Kidney (tissue), 14 donors: ENCODE results near the gene C20orf202. TPM values are rescaled to one million over a fixed set of nuclear protein-coding genes. Genes with fewer than 3 reads are reported as not detected.

Experiments used
- DNase-seq, 5 donors: peaks; one replicate each; pipeline ENCODE4 v3.0.0-alpha.2; 2013 to 2020
- FAIRE-seq: peaks from 2 replicates; lab custom pipeline; 2012; peaks lifted over from hg19 to GRCh38; lab: Jason Lieb, UNC
- H3K27ac ChIP-seq, 2 donors: one replicate each; pipeline ENCODE4 v1.7.0; 2013; ENCODE audit warnings: low read depth in 2 of 2, low read length in 2 of 2, inconsistent platforms in 1 of 2
- H3K27me3 ChIP-seq: one replicate; pipeline ENCODE4 v1.7.1; 2013; ENCODE audit warnings: low read length, inconsistent platforms; ENCODE audit not compliant: control insufficient read depth, insufficient read depth
- H3K36me3 ChIP-seq, 3 donors: one replicate each; pipeline versions ENCODE4 v1.7.0 to v1.7.1; 2013; ENCODE audit warnings: low read length in 3 of 3, control low read depth in 1 of 3, inconsistent platforms in 1 of 3; ENCODE audit not compliant: insufficient read depth in 3 of 3, control insufficient read depth in 2 of 3
- H3K4me1 ChIP-seq, 3 donors: one replicate each; pipeline versions ENCODE4 v1.7.0 to v1.7.1; 2013; ENCODE audit warnings: low read length in 3 of 3, inconsistent platforms in 1 of 3, low read depth in 1 of 3; ENCODE audit not compliant: control insufficient read depth in 2 of 3, insufficient read depth in 2 of 3
- H3K4me3 ChIP-seq, 3 donors: one replicate each; pipeline versions ENCODE4 v1.7.0 to v1.8.1; 2013; ENCODE audit warnings: low read length in 3 of 3, control low read depth in 1 of 3, inconsistent platforms in 1 of 3
- H3K9ac ChIP-seq, 3 donors: one replicate each; pipeline versions ENCODE4 v1.7.0 to v1.7.1; 2013; ENCODE audit warnings: low read length in 3 of 3, control low read depth in 1 of 3, inconsistent platforms in 1 of 3
- H3K9me3 ChIP-seq, 3 donors: one replicate each; pipeline versions ENCODE4 v1.7.0 to v1.7.1; 2013; ENCODE audit warnings: low read length in 3 of 3, control low read depth in 1 of 3, inconsistent platforms in 1 of 3; ENCODE audit not compliant: control insufficient read depth in 2 of 3, insufficient read depth in 1 of 3
- CTCF ChIP-seq: IDR thresholded peaks from 3 replicates; pipeline ENCODE4 v1.5.1; 2012; ENCODE audit warnings: mild to moderate bottlenecking, moderate library complexity, borderline replicate concordance; ENCODE audit not compliant: insufficient read depth; ENCODE audit errors: extremely low read depth
- intact Hi-C: fragments of 100-400 bp; cut with DNase I; formaldehyde crosslinking; loops from one replicate; pipeline ENCODE4 v1.11.1; 2022
- polyA plus RNA-seq: library from polyadenylated mRNA; stranded (reverse); fragments of 350-450 nt; fragmentation: Illumina TruSeq; extraction: RNeasy Lipid Tissue Mini Kit (QIAGEN cat#74804); gene quantifications from one replicate; pipeline ENCODE4 v1.2.3, GENCODE V29; 2014; ENCODE audit warnings: low read depth, low replicate concordance; ENCODE audit not compliant: insufficient read depth
- total RNA-seq: library from RNA; stranded (reverse); fragmentation: NEBNext Ultra II Directional; extraction: Animal tissue kit (Norgen Biotek cat#: 25700); gene quantifications from one replicate; pipeline ENCODE4 v1.2.1, GENCODE V29; 2021
- donor health status: control.
- donor health status: control.
- donor health status: control.
- donor health status: control.
- donor health status: control.
- donor health status: DM: yes; HTN: yes; CAD: no.
- donor health status: Normal renal cell carcinoma (clear cell type).

Gene C20orf202
- total and polyA plus RNA-seq, 2 donors from 2014 or later, result 0.16 to 0.73 TPM

DNA sequence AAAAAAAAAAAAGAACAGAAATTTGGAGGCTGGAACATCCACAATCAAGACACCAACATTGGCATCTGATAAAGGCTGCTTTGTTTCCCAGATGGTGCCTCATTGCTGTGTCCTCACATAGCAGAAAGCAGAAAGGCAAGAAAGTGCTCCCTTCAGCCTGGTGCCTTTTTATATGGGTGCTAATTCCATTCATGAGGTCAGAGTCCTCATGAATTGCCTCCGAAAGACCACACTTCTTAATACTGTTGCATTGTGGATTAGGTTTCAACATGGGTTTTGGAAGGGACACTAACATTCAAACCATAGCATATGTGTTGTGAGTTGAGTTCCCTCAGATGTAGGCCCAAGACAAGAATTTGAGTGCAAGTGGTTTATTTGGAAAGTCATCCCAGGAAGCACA lies 8.0 kb upstream of the C20orf202 start:
- Histone ChIP-seq H3K9me3 (no peaks in the 10 kb centered on the region), H3K27me3 (no peaks in the 10 kb centered on the region), H3K36me3 (no peaks in the 10 kb centered on the region), H3K9ac (no peak overlapping the region), H3K27ac (no peak overlapping the region), H3K4me1 (no peaks in the 10 kb centered on the region), H3K4me3 (no peak overlapping the region)
- TF ChIP-seq CTCF, result no peak
- DNase-seq (no peak), FAIRE-seq (no peak)
- intact Hi-C loops, result no loop called here

DNA sequence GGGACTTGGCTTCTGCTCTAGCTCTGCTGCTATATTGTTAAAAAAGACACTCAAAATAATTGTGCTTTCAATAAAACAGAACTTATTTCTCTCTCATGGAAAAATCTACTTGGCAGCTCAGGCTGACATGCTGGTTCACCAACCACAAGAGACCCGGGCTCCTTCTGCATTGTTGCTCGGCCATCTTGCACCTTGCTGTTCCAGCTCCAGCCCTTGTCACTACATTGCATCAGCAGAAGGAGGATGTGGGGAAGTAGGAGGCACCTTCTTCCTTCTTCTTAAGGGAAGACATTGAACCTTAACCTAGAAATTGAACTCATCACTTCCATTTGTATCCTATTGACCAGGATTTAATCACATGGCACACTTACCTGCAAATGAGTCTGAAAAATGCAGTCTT lies 6.6 kb upstream of the C20orf202 start:
- intact Hi-C loops, result no loop called here
- Histone ChIP-seq H3K4me3 (no peak overlapping the region), H3K9me3 (no peaks in the 10 kb centered on the region), H3K27me3 (no peaks in the 10 kb centered on the region), H3K9ac (no peak overlapping the region), H3K4me1 (no peaks in the 10 kb centered on the region), H3K36me3 (no peaks in the 10 kb centered on the region), H3K27ac (no peak overlapping the region)
- no peak for TF ChIP-seq CTCF
- DNase-seq, result no peak
- FAIRE-seq, result no peak

DNA sequence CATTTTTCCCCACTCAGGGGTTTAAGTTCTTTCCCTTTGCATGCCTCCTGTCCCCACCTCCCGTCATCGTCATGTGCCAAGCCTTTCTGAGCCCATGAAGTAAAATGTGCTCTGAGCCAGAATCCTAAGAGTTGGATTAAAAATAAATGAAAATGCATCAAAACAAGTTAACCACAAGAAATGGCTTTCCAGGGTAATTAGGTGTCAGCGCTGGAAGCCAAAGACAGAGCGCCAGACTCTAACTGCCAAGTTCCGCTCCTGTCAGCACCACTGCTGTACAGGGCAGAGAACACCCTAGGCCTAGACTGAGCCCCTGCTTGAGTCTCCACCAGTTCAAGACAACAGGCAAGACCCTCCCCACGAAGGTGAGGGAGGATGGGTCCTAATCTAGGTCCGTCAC lies 5.5 kb upstream of the C20orf202 start:
- H3K4me3 ChIP-seq, result no peak overlapping the region
- H3K9me3 ChIP-seq, result no peaks in the 10 kb centered on the region
- no peak for TF ChIP-seq CTCF
- H3K9ac ChIP-seq, result no peak overlapping the region
- DNase-seq (no peak), FAIRE-seq (no peak)
- H3K27ac ChIP-seq, result no peak overlapping the region
- H3K4me1 ChIP-seq, result no peaks in the 10 kb centered on the region
- no peaks in the 10 kb centered on the region for H3K36me3 ChIP-seq
- no peaks in the 10 kb centered on the region for H3K27me3 ChIP-seq
- intact Hi-C loops, result no loop called here

DNA sequence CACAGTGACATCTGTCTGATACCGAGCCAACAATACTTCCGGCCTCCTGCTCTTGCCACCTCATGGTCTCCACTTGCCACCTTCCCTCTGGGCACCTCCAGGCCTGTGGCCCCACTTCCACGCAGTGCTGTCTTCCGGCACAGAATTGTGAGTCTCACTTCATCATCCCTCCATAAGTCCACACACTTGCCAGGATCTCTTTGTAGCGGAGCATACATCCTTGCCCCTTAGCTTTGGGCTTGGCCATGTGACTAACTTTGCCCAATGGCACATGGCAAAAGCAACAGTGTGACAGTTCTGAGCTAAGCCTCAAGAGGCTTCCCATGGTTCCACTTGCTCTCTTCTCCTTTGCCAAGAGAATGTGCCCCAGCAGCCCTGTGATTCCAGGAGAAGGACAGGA lies 4.5 kb upstream of the C20orf202 start:
- no peaks in the 10 kb centered on the region for H3K27me3 ChIP-seq
- no peak for FAIRE-seq
- intact Hi-C loops, result no loop called here
- H3K4me1 ChIP-seq, result peaks cover 0 to 2% (median 0%) of the 10 kb centered on the region in 3 donors
- DNase-seq, result no peak
- H3K9ac ChIP-seq, result no peak overlapping the region
- no peaks in the 10 kb centered on the region for H3K9me3 ChIP-seq
- TF ChIP-seq CTCF, result no peak
- no peaks in the 10 kb centered on the region for H3K36me3 ChIP-seq
- no peak overlapping the region for H3K4me3 ChIP-seq
- no peak overlapping the region for H3K27ac ChIP-seq
